ENCODE measurements around the gene KRTAP10-12. TPM values are rescaled to one million over a fixed set of nuclear protein-coding genes. Genes with fewer than 3 reads are reported as not detected.
"Not testable (repeated sequence)": the region's sequence is repeated elsewhere in the genome, so short reads cannot be mapped to it uniquely, and the experiment has no call there.

The KRTAP10-12 gene
- total RNA-seq, 2 donors from 2014 or later = not detected

DNA sequence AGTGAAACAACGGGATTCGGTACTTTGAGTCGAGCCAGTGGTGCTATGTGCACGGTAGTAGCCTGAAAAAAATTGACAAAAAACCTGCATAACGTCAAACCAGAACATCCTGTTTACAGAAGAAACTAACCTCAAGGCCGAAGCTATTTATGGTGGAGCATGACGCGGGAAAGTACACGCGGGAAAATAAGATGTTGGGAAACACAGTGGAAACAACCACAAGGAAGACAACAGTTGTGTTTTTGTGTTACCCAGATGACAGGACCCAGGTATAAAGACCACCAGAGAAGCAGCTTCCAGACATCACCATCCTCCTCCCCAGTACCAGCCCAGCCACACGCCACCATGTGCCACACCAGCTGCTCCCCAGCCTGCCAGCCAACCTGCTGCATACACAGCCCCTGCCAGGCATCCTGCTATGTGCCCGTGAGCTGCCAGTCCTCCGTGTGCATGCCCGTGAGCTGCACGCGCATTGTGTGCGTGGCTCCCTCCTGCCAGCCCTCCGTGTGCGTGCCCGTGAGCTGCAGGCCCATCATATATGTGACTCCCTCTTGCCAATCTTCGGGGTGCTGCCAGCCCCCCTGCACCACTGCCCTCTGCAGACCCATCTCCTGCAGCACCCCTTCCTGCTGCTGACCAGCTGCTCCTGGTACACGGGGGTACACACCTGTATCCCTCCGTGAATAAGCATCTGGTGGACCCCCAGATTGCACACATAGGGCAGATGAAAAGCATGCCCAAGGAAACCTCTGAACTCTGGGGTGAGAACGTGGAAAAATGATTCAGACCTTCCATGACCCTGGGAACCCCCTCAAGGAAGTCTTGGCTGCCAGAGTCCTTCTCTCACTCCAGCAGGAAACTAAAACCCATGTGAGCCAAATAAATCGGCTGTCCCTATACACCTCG is 39.1 kb upstream of the KRTAP10-12 start, which contains the start of gene KRTAP12-3:
Gene KRTAP12-3, plus strand, starts transcription at position 298 of the 906 bp plus-strand sequence. Its CDS starts 48 bp downstream, at position 346.
- Mint-ChIP-seq H3K27ac (peak within 1 kb of the TSS; percentile 12), H3K4me3 (peak within 1 kb of the TSS; percentile 66 to 72), H3K4me1 (ENCODE audit: low read depth) (peaks cover 47% of the 10 kb centered on the region), H3K36me3 (ENCODE audit: insufficient read depth in 2 of 2) (peaks cover 29 to 31% of the 10 kb centered on the region in 2 donors), H3K9me3 (peaks cover 9 to 21% of the 10 kb centered on the region in 2 donors), H3K27me3 (ENCODE audit: low read depth) (no peaks in the 10 kb centered on the region)
- DNase-seq (peak; percentile 15 to 22), ATAC-seq (replicated peaks in 1 of 2) (peak; percentile 68 to 80)

DNA sequence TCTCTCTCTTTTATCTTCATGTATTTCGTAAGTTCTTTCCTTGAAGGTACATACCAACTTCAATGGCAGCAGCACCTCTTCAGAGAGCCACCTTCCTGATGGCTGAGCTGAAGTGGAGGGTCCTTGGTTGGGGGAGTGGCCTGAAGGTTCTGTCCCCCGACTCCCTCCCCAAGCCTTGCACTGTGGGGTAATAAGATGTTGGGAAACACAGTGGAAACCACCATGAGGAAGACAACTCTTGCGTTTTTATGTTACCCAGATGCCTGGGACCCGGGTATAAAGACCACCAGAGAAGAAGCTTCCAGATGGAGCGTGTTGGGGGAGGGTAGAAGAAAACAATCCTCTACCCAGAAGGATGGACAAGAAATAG is 38.4 kb upstream of the KRTAP10-12 start:
- Mint-ChIP-seq H3K4me1 (ENCODE audit: low read depth) (peaks cover 46% of the 10 kb centered on the region), H3K36me3 (ENCODE audit: insufficient read depth in 2 of 2) (peaks cover 28 to 29% of the 10 kb centered on the region in 2 donors), H3K27me3 (ENCODE audit: low read depth) (no peaks in the 10 kb centered on the region), H3K27ac (no peak overlapping the region), H3K4me3 (peak overlapping the region; percentile 66 to 72), H3K9me3 (peaks cover 9 to 21% of the 10 kb centered on the region in 2 donors)
- DNase-seq = no peak
- no peak for ATAC-seq (replicated peaks in 1 of 2)

DNA sequence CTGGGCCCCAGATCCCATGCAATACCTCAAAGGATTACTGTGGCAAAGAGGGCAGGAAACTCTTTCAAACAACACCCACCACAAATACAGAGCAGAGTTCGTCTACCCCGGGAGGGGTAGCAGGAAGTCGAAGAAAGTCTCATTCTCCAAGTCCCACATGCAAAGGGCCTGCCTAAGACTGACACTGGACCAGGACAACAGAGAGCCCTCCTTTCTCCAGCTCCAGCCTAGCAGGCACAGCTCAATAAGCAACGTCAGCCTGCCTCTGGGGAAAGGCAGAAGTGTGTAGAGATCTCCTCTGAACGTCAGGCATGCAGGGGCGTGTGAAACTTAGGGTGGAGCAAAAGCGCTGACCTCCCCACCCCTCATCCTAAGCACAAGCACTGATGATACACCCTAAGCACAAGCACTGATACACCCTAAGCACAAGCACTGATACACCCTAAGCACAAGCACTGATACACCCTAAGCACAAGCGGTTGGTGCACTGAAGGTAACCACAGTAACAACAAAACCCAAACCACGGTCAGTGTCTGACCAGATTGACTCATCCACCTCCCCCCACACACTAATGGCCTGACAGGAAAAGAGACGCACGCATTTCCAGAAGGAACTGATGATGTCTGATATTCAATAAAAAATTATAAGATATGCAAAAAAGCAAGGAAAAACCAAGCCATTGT is 37.9 kb upstream of the KRTAP10-12 start:
- Mint-ChIP-seq H3K27ac (no peak overlapping the region), H3K36me3 (ENCODE audit: insufficient read depth in 2 of 2) (peaks cover 24% of the 10 kb centered on the region in 2 donors), H3K9me3 (peaks cover 9 to 21% of the 10 kb centered on the region in 2 donors), H3K27me3 (ENCODE audit: low read depth) (no peaks in the 10 kb centered on the region), H3K4me1 (ENCODE audit: low read depth) (peaks cover 43% of the 10 kb centered on the region), H3K4me3 (peak overlapping the region; percentile 66 to 72)
- ATAC-seq (replicated peaks in 1 of 2) = peak in 1 of 2 donors; percentile 23
- DNase-seq = no peak

DNA sequence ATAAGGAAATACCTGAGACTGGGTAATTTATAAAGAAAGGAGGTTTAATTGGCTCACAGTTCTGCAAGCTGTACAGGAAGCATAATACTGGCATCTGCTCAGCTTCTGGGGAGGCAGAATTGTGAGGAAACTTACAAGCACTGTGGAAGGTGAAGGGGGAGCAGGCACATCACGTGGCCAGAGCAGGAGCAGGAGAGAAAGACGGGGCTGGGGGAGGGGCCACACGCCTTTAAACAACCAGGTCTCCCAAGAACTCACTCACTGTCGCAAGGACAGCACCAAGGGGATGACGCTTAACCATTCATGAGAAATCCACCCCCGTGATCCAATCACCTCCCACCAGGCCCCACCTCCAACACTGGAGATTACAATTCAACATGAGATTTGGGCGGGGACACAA is 35.4 kb upstream of the KRTAP10-12 start:
- Mint-ChIP-seq H3K27ac (peak overlapping the region; percentile 25), H3K36me3 (ENCODE audit: insufficient read depth in 2 of 2) (peaks cover 17 to 19% of the 10 kb centered on the region in 2 donors), H3K4me1 (ENCODE audit: low read depth) (peaks cover 30% of the 10 kb centered on the region), H3K9me3 (peaks cover 6 to 14% of the 10 kb centered on the region in 2 donors)
- not testable (repeated sequence) for DNase-seq; ATAC-seq (replicated peaks in 1 of 2); H3K4me3 Mint-ChIP-seq; H3K27me3 Mint-ChIP-seq (ENCODE audit: low read depth)

DNA sequence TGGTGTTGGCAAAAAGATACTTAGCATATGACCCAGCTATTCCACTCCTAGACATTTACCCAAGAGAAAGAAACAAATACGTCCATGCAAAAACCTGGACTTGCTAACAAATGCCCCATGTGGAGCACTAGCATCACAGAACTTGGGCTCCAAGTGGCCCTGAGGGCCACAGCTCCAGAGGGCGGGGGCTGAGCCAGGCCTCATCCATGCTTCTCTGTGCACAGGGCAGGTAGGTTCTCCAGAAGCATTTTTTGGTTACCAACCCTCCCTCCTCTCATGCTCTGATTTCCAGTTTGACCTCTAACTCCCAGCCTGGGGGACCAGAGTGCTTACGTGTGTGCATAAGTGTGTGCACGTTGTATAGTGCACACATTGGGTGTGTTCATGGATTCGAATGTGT is 32.3 kb upstream of the KRTAP10-12 start:
- Mint-ChIP-seq H3K36me3 (ENCODE audit: insufficient read depth in 2 of 2) (peaks cover 7 to 9% of the 10 kb centered on the region in 2 donors), H3K9me3 (peaks cover 4 to 13% of the 10 kb centered on the region in 2 donors), H3K27ac (no peak overlapping the region), H3K4me1 (ENCODE audit: low read depth) (no peaks in the 10 kb centered on the region), H3K4me3 (no peak overlapping the region), H3K27me3 (ENCODE audit: low read depth) (no peaks in the 10 kb centered on the region)
- ATAC-seq (replicated peaks in 1 of 2) = no peak
- DNase-seq = no peak

DNA sequence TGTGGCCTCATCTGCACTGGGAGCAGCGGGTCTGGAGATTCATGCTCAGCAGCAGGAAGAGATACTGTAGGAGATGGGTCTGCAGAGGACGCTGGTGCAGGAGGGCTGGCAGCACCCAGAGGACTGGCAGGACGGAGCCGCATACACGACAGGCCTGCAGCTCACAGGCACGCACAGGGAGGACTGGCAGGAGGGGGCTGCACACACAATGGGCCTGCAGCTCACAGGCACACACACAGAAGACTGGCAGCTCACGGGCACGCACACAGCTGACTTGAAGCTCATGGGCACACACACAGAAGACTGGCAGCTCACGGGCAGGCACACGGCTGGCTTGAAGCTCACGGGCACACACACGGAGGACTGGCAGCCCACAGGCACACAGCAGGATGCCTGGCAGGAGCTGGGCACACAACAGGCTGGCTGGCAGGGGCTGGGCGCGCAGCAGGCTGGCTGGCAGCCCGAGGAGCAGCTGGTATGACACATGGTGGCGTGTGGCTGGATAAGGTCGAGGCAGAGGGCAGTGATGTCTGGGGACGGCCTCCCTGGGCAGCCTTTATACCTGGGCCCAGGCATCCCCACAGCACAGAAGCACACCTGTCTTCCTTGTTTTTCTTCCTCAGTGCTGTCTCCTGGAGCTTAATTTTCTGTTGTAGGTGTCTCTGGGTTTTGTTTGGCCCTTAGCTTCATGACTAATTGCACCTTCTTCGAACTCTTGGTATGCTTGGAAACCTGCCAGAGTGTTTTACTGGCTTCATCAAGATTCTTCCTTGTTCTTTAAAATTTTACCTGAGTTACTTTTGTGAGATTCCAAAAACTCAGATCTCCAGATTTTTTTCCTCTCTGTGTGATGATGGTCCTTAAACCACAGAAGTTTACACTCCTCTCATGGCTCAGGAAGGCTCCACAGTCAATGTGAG is 30.3 kb upstream of the KRTAP10-12 start, which contains the start of gene KRTAP12-2:
Gene KRTAP12-2, minus strand, starts transcription at position 527 of the 920 bp plus-strand sequence. Its CDS starts 41 bp downstream, at position 486.
- H3K9me3 Mint-ChIP-seq = peaks cover 2 to 15% of the 10 kb centered on the region in 2 donors
- peaks cover 9 to 12% of the 10 kb centered on the region in 2 donors for H3K36me3 Mint-ChIP-seq (ENCODE audit: insufficient read depth in 2 of 2)
- no peak within 1 kb of the TSS for H3K4me3 Mint-ChIP-seq
- ATAC-seq (replicated peaks in 1 of 2) = no peak
- DNase-seq = no peak
- no peaks in the 10 kb centered on the region for H3K27me3 Mint-ChIP-seq (ENCODE audit: low read depth)
- H3K4me1 Mint-ChIP-seq (ENCODE audit: low read depth) = no peaks in the 10 kb centered on the region
- H3K27ac Mint-ChIP-seq = peak within 1 kb of the TSS; percentile 27

- Mint-ChIP-seq H3K9me3 (peaks cover 3 to 13% of the 10 kb centered on the region in 2 donors), H3K36me3 (ENCODE audit: insufficient read depth in 2 of 2) (peaks cover 7 to 15% of the 10 kb centered on the region in 2 donors), H3K27ac (peak overlapping the region; percentile 28), H3K4me1 (ENCODE audit: low read depth) (no peaks in the 10 kb centered on the region), H3K27me3 (ENCODE audit: low read depth) (no peaks in the 10 kb centered on the region), H3K4me3 (no peak overlapping the region)
- DNase-seq (no peak), ATAC-seq (replicated peaks in 1 of 2) (no peak)
Observed at GRCh38 chr21:44667612-44668011, 29.4 kb upstream of the KRTAP10-12 start.

DNA sequence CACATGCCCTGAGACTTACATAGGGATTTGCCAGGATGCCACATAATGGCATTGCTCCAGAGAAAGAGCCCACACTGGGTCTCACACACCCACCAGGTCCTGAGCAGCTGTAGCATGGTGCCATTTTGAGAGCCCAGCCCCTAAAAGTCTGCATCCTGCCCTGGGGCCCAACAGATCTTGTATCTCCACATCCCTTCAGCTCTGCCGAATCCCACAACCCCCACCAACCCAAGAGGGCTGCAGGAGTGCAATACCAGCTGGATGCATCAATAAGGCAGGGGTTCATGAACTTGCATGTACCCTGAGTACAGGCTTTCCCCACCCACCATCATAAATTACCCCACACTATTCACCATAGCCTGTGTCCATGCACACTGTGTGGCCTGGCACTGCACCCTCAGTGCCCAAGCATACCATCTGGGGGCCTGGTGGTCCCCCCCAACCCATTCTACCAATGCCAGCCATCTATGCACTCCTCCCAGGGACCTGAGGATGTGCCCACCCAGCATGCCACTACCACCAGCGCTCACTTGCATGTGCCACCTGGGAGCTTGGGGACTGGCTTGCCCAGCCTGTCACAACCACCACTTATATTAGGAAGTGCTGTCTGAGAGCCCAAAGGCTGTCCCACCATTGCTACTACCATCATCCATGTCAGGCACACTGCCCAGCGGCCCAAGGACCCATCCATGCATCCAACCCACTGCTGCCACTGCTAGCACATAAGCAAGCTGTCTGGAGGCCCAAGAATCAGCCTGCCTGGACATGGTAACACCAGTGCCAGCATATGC is 26.1 kb upstream of the KRTAP10-12 start:
- Mint-ChIP-seq H3K36me3 (ENCODE audit: insufficient read depth in 2 of 2) (peaks cover 12 to 19% of the 10 kb centered on the region in 2 donors), H3K27ac (no peak overlapping the region), H3K4me3 (no peak overlapping the region), H3K27me3 (ENCODE audit: low read depth) (no peaks in the 10 kb centered on the region), H3K9me3 (peaks cover 9 to 15% of the 10 kb centered on the region in 2 donors), H3K4me1 (ENCODE audit: low read depth) (no peaks in the 10 kb centered on the region)
- ATAC-seq (replicated peaks in 1 of 2) (no peak), DNase-seq (no peak)

GRCh38 chr21:44671911-44672310 is 25.1 kb upstream of the KRTAP10-12 start:
- Mint-ChIP-seq H3K4me1 (ENCODE audit: low read depth) (no peaks in the 10 kb centered on the region), H3K9me3 (peaks cover 9 to 15% of the 10 kb centered on the region in 2 donors)

DNA sequence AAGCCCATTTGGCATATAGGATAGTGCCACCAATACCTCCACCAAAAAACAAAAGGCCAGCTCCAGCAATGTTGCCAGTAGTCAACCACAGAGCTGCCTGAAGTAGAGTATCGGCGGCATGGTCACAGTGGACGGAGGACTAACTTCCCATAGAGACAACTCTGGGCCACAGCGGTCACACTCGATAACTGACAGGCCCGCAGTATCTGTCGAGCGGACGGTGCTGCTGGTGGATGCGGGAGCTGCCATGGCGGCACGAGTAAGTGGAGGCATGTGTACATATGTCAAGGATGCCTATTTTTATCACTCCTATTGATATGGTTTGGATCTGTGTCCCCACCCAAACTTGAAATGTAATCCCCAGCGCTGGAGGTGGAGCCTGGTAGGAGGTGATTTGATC is 19.1 kb upstream of the KRTAP10-12 start:
- Mint-ChIP-seq H3K27me3 (ENCODE audit: low read depth) (no peaks in the 10 kb centered on the region), H3K27ac (no peak overlapping the region), H3K36me3 (ENCODE audit: insufficient read depth in 2 of 2) (peaks cover 1 to 4% of the 10 kb centered on the region in 2 donors), H3K4me3 (no peak overlapping the region), H3K4me1 (ENCODE audit: low read depth) (no peaks in the 10 kb centered on the region), H3K9me3 (peaks cover 1 to 3% of the 10 kb centered on the region in 2 donors)
- ATAC-seq (replicated peaks in 1 of 2) = no peak
- DNase-seq = no peak

More at GRCh38 chr21:44671911-44672310, 25.1 kb upstream of the KRTAP10-12 start:
- no peaks in the 10 kb centered on the region for H3K27me3 Mint-ChIP-seq (ENCODE audit: low read depth)
- DNase-seq (no peak), ATAC-seq (replicated peaks in 1 of 2) (no peak)
- H3K27ac Mint-ChIP-seq = no peak overlapping the region
- peaks cover 12 to 19% of the 10 kb centered on the region in 2 donors for H3K36me3 Mint-ChIP-seq (ENCODE audit: insufficient read depth in 2 of 2)
- H3K4me3 Mint-ChIP-seq = no peak overlapping the region

DNA sequence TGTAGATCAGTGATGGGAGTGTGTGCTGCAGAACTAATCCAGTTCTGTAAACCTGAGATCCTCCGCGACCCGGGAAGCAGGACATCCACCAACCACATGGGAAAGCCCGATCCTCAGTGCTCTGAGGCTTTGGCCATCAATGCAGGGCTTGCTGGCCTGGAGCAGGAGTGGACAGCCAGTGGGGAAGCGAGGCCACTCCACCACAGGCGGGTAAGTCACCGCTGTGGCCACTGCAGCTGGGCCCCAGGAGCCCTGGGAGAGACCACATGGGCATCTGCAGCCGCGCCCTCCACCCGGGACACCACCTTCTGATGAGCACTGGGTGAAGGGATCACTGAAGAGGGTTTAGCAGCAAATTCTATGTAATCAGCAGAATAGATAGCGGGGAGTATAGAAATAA is 15.8 kb upstream of the KRTAP10-12 start:
- Mint-ChIP-seq H3K9me3 (no peaks in the 10 kb centered on the region), H3K27ac (no peak overlapping the region), H3K4me3 (no peak overlapping the region), H3K4me1 (ENCODE audit: low read depth) (peaks cover 8% of the 10 kb centered on the region), H3K27me3 (ENCODE audit: low read depth) (peaks cover 8% of the 10 kb centered on the region), H3K36me3 (ENCODE audit: insufficient read depth in 2 of 2) (no peaks in the 10 kb centered on the region)
- DNase-seq = no peak
- ATAC-seq (replicated peaks in 1 of 2) = no peak
